Measurements from ENCODE around the gene DCLK1. TPM values are rescaled to one million over a fixed set of nuclear protein-coding genes. Genes with fewer than 3 reads are reported as not detected.

The DCLK1 gene
- total and polyA plus RNA-seq, 10 of the 15 experiments (the other 5 are each of a cell fraction or from before 2014, with no cell fraction given): not detected

GRCh38 chr13:35770756-35771297, 360.4 kb downstream of the DCLK1 start:
- no peak for ATAC-seq
- intact Hi-C loops (cut with micrococcal nuclease; ENCODE audit: unreplicated experiment) (no loop called here), in situ Hi-C loops (cut with MboI) (no loop called here)
- H3K27me3 ChIP-seq (replicated peaks in 1 of 2; ENCODE audit: control insufficient read depth in 2 of 2, insufficient read depth in 2 of 2, low read length in 1 of 2): no peaks in the 10 kb centered on the region
- 34% methylated on average over 3 of the region's 3 CpGs for WGBS (ENCODE audit: insufficient coverage, insufficient replicate concordance, low lambda C conversion rate, missing lambda C conversion rate)
- POLR2A ChIA-PET: no interaction called here
- H3K27ac ChIP-seq (ENCODE audit: control insufficient read depth, insufficient read depth): no peak overlapping the region
- no peak for TF ChIP-seq MYB (IDR thresholded peaks at IDR 0.05; ENCODE audit: borderline replicate concordance, low read depth, low read length)
- no peak for TF ChIP-seq POLR2A (IDR thresholded peaks at IDR 0.05; ENCODE audit: low read depth, low read length)
- no peak for TF ChIP-seq NFYB (IDR thresholded peaks at IDR 0.05; ENCODE audit: insufficient read depth, low read depth, low read length)
- TF ChIP-seq HSF1 (IDR thresholded peaks at IDR 0.05; ENCODE audit: low read depth, low read length): no peak
- no peak for TF ChIP-seq BCL11A (IDR thresholded peaks at IDR 0.05; ENCODE audit: low read depth, low read length)
- no peak for TF ChIP-seq YBX1 (IDR thresholded peaks at IDR 0.05)
- TF ChIP-seq ATF3 (IDR thresholded peaks at IDR 0.05; ENCODE audit: borderline replicate concordance, extremely low read depth, low read depth, low read length): no peak
- TF ChIP-seq SUZ12 (IDR thresholded peaks at IDR 0.05; ENCODE audit: unreplicated experiment): no peak
- TF ChIP-seq RBBP5 (conservative IDR thresholded peaks at IDR 0.05): no peak
- no peak for TF ChIP-seq SMAD5 (IDR thresholded peaks at IDR 0.05; ENCODE audit: low read depth)
- no peak for TF ChIP-seq ZBED1 (IDR thresholded peaks at IDR 0.05; ENCODE audit: borderline replicate concordance)
- TF ChIP-seq ZSCAN29 (IDR thresholded peaks at IDR 0.05): no peak
- TF ChIP-seq PAX5 (IDR thresholded peaks at IDR 0.05; ENCODE audit: borderline replicate concordance, low read depth, low read length): no peak
- no peak for TF ChIP-seq USF2 (IDR thresholded peaks at IDR 0.05; ENCODE audit: borderline replicate concordance, low read depth, low read length)
- no peak for TF ChIP-seq BACH1 (IDR thresholded peaks at IDR 0.05; ENCODE audit: borderline replicate concordance)
- CTCF ChIA-PET: no interaction called here
- no peak for DNase-seq (ENCODE audit: low read depth, low spot score)
- no peaks in the 10 kb centered on the region for H3K79me2 ChIP-seq (ENCODE audit: control insufficient read depth, insufficient read depth, low read length)
- no peak overlapping the region for H3K4me2 ChIP-seq (ENCODE audit: control insufficient read depth, insufficient read depth)
- H2AFZ ChIP-seq (ENCODE audit: control insufficient read depth, low read depth, low read length): no peak overlapping the region
- RAD21 ChIA-PET (ENCODE audit: unreplicated experiment): no interaction called here
- no peaks in the 10 kb centered on the region for H3K36me3 ChIP-seq (ENCODE audit: control insufficient read depth in 2 of 2, insufficient read depth in 2 of 2, low read length in 1 of 2)
- H3K4me3 ChIP-seq: no peak overlapping the region
- SMC1A ChIA-PET (ENCODE audit: uncharacterized antibody, unreplicated experiment): no interaction called here
- no peaks in the 10 kb centered on the region for H3K4me1 ChIP-seq (ENCODE audit: control insufficient read depth, insufficient read depth, low read length)
- H3K9me3 ChIP-seq (replicated peaks; ENCODE audit: control insufficient read depth, insufficient read depth, low read length): no peaks in the 10 kb centered on the region
- no peak overlapping the region for H3K9ac ChIP-seq (ENCODE audit: control insufficient read depth, insufficient read depth, low read length)
- no peaks in the 10 kb centered on the region; the same call in 1 of the 2 replicates for H4K20me1 ChIP-seq (ENCODE audit: control insufficient read depth, insufficient read depth)
- BruUV-seq (replicated peaks): no TSS peak
- no peak for FAIRE-seq
